Stromal cell of bone marrow (primary cell): ENCODE measurements around the gene LRRC4C.

Source experiments
- DNase-seq: peaks from one replicate; pipeline ENCODE4 v3.0.0-alpha.2; 2012; ENCODE audit warnings: low read depth

The LRRC4C gene

DNA sequence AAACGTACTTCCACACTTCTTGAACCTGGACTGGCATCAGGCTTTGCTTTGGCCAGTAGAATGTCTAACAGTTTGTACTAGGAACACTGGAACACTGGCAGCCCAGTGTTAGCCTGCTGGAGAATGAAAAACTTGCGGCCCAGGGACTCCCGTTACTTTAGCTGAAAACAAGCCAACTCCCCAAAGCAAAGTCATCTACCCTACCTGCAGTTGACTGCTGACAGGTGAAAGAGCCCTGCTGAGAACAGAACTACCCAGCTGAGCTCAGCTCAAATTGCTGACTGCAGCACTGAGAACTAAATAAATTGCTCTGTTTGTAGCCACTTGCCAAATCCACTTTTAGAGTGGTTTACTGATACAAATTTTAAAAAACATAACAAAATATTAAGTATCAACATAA is 342.5 kb downstream of the LRRC4C start:
- no peak for DNase-seq

DNA sequence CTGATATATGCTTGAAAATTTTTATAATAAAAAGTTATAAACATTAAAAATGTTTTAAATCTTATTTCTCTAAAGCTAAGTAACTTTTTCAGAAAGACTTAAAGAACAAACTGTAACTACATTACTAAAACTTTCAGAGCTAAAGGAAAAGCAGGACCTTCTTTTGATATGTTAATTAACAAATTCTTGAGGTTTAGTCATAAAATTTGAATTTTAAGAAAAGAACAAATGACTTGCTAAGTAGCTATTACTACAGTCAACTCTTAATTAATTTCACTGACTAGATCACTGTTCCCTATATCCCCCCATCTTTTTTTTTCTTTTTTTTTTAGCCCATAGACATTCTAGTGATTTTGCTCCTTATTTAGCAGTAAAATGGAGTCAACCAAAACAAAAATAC is 344.4 kb downstream of the LRRC4C start:
- no peak for DNase-seq

GRCh38 chr11:41113160-41113559 is 346.3 kb downstream of the LRRC4C start:
- DNase-seq: no peak

GRCh38 chr11:41110527-41110926 is 348.9 kb downstream of the LRRC4C start:
- no peak for DNase-seq

DNA sequence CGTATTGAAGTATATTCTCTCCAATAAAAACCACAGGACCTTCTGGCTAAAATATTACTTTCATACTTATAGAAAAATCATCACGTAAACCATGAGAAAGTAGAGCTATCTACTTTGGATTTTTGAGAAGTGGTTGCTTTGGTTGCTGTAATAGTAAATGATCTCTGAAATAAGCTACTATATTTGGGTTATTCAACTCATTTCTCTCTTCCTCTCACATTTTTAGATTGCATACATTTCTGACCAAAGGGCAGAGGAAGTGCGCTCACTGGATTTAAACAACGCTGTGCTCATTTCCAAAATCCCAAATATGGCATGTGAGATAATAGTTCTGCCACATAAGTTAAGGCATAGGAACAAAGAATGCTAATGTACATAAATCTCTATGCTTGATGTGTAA is 357.0 kb downstream of the LRRC4C start:
- DNase-seq: no peak

GRCh38 chr11:41099654-41100053 is 359.8 kb downstream of the LRRC4C start:
- DNase-seq: no peak

GRCh38 chr11:41085123-41085522 is 374.3 kb downstream of the LRRC4C start:
- no peak for DNase-seq

- no peak for DNase-seq
Observed at GRCh38 chr11:41081756-41082285, 377.6 kb downstream of the LRRC4C start.

- DNase-seq: no peak
Observed at GRCh38 chr11:41074318-41074717, 385.1 kb downstream of the LRRC4C start.

- DNase-seq: no peak
Observed at GRCh38 chr11:41065432-41065831, 394.0 kb downstream of the LRRC4C start.

- DNase-seq: no peak
Observed at GRCh38 chr11:41058138-41058537, 401.3 kb downstream of the LRRC4C start.

GRCh38 chr11:41056892-41057569 is 402.4 kb downstream of the LRRC4C start:
- no peak for DNase-seq

DNA sequence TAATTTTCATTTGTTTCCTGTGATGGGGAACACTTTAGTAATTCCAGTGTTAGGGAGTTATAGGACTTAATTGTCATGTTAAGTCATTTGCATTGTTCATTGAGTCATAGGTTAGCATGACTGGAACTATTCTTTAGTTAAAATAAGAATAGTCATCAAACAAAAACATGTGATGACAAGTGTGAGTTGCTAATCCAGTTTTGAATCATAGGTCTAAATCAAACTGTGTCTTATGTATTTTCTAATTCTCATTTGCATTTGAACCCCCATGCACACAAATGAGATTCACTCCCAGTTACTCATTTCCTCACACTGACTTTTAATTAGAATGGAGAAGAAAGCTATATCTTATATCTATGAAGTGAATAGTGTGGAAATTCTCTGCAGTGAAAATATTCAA is 405.6 kb downstream of the LRRC4C start:
- DNase-seq: no peak

- DNase-seq: no peak
Observed at GRCh38 chr11:41051919-41052635, 407.4 kb downstream of the LRRC4C start.

GRCh38 chr11:41050791-41051190 is 408.7 kb downstream of the LRRC4C start:
- no peak for DNase-seq

GRCh38 chr11:41047229-41047628 is 412.2 kb downstream of the LRRC4C start:
- no peak for DNase-seq

GRCh38 chr11:41045266-41045665 is 414.2 kb downstream of the LRRC4C start:
- DNase-seq: no peak

DNA sequence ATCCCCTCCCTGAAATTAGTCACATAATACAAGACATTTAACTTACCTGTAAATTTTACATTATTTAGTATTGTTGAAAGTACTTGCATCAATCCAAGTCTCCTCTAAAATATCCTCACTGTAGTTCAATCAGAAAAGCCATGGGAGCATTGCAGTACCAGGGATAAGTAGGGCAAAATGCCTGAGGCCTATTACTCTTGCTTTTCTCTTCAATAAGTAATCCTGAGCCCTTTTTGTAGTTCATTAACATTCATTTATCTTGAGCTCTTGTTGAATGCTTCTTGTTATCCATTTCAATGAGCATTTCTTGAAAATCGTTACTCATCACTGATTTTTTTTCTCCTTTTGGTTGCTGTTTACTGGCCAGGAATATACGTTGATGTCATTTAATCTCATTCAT is 414.7 kb downstream of the LRRC4C start:
- DNase-seq: no peak

DNA sequence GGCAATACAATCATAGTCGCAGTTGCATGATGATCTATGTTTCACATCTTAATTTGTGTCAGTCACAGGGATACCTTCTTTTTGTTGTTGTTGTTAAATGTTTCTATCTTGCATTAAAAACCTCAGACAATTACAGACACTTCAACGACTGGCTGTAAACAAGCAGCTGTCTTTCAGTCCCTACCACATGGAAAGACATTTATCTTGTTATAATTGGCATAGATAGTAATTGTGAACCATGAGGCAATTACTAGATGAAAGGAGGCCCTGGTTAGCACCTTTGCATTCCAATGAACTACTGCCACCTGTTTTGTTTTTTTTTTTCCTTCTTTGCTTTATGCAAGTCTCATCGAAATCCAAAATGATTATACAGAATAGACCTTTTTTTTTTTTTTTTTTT is 416.8 kb downstream of the LRRC4C start:
- no peak for DNase-seq

DNA sequence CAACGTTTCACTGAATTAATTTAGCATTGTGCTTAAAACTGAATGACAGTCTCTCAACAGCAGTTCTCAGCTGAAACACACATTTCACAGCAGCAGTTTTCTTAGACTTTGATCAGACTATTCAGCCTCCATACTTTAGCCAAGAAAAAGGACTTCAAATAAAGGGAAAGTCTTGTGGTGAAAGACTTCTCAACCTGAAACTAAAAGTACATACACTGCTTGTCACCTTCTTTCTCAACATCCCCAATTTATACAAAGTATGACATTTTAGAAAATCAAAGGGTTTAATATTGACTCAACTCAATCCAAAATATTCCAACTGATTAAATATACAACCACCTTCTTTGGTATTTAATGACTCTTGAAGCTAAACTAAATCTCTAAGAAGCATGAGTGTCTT is 419.0 kb downstream of the LRRC4C start:
- DNase-seq: no peak

DNA sequence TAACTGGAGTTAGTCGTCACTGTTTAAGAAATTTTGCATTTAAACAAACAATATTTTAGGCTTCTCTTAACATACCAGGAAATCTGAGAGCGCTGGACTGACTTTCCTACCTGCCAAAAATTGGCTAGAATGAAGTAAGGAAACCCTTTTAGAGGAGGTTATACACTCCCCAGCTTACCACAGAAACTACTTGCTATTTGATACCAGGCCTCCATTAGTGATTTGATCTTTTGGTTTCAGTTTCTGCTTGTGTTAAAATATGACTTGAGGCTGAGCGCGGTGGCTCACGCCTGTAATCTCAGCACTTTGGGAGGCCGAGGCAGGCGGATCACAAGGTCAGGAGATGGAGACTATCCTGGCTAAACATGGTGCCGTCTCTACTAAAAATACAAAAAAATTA is 419.9 kb downstream of the LRRC4C start:
- DNase-seq: no peak

GRCh38 chr11:41031551-41032060 is 427.8 kb downstream of the LRRC4C start:
- DNase-seq: no peak

GRCh38 chr11:41020259-41020658 is 439.2 kb downstream of the LRRC4C start:
- no peak for DNase-seq
